ENCODE results near the gene RUFY2. TPM values are rescaled to one million over a fixed set of nuclear protein-coding genes. Genes with fewer than 3 reads are reported as not detected.

Gene RUFY2
- total and polyA plus RNA-seq, 4 experiments from 2014 or later: 2.0 to 24.9 (median 15.9) TPM

DNA sequence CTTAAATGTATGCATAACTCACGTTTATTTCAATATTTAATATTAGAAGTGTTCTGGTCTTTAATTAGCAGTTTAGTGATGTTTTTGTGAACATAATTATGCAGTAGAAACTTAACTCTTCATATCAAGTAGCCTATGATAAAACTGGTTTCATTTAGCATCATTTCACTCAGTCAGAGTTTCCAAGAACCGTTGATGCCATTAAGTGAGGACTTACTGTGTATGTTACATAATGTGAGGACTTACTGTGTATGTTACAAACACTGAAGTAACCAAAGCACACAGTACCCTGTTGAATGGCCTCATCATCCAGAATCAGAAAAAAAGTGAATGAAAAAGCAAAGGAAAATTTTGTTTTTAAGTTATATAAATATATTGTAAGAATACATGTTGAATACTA, 41.5 kb downstream of the RUFY2 start:
- peaks cover 25 to 39% of the 10 kb centered on the region in 2 donors for H3K36me3 Mint-ChIP-seq
- peaks cover 12% of the 10 kb centered on the region for H3K36me3 ChIP-seq (ENCODE audit: insufficient read depth, low read length)
- peaks cover 0 to 3% (median 2%) of the 10 kb centered on the region in 8 donors for H3K9me3 Mint-ChIP-seq
- no peaks in the 10 kb centered on the region for H3K9me3 ChIP-seq (ENCODE audit: control insufficient read depth in 1 of 2, low read length in 2 of 2)
- H3K4me1 ChIP-seq (ENCODE audit: insufficient read depth, low read length): no peaks in the 10 kb centered on the region
- H3K27me3 Mint-ChIP-seq: no peaks in the 10 kb centered on the region
- H3K27me3 ChIP-seq (ENCODE audit: insufficient read depth, low read length): no peaks in the 10 kb centered on the region
- DNase-seq: no peak
- no peak overlapping the region for H3K27ac ChIP-seq (ENCODE audit: low read depth, low read length)
- POLR2A ChIA-PET (ENCODE audit: partially characterized antibody): no interaction called here
- peaks cover 0 to 2% (median 0%) of the 10 kb centered on the region in 4 donors for H3K4me1 Mint-ChIP-seq
- no peak overlapping the region for H3K4me3 Mint-ChIP-seq
- H3K27ac Mint-ChIP-seq: no peak overlapping the region
- intact Hi-C loops (cut with micrococcal nuclease): no loop called here
- H3K4me3 ChIP-seq (ENCODE audit: low read length in 2 of 2): no peak overlapping the region
- CTCF ChIA-PET (ENCODE audit: partially characterized antibody): no interaction called here

- Histone ChIP-seq H3K27me3 (ENCODE audit: insufficient read depth, low read length) (no peaks in the 10 kb centered on the region), H3K36me3 (ENCODE audit: insufficient read depth, low read length) (peaks cover 12% of the 10 kb centered on the region), H3K4me1 (ENCODE audit: insufficient read depth, low read length) (no peaks in the 10 kb centered on the region), H3K27ac (ENCODE audit: low read depth, low read length) (no peak overlapping the region), H3K4me3 (ENCODE audit: low read length in 2 of 2) (no peak overlapping the region), H3K9me3 (ENCODE audit: control insufficient read depth in 1 of 2, low read length in 2 of 2) (no peaks in the 10 kb centered on the region)
- intact Hi-C loops (cut with micrococcal nuclease): no loop called here
- peaks cover 19 to 36% of the 10 kb centered on the region in 2 donors for H3K36me3 Mint-ChIP-seq
- H3K27me3 Mint-ChIP-seq: no peaks in the 10 kb centered on the region
- no peaks in the 10 kb centered on the region for H3K4me1 Mint-ChIP-seq
- no peak overlapping the region for H3K4me3 Mint-ChIP-seq
- ChIA-PET POLR2A (ENCODE audit: partially characterized antibody) (no interaction called here), CTCF (ENCODE audit: partially characterized antibody) (interaction anchor here (0.5 to 2.5 kb wide), 3 partner anchors 12 to 17 kb away, joined by 3 to 15 read pairs (median 6); no protein-coding TSS in a partner anchor)
- no peak for DNase-seq
- H3K27ac Mint-ChIP-seq: peak overlapping the region in 2 of 7 donors; percentile 27 to 57
- no peaks in the 10 kb centered on the region for H3K9me3 Mint-ChIP-seq
These were observed 42.8 kb downstream of the RUFY2 start for GRCh38 chr10:68364101-68364886.

DNA sequence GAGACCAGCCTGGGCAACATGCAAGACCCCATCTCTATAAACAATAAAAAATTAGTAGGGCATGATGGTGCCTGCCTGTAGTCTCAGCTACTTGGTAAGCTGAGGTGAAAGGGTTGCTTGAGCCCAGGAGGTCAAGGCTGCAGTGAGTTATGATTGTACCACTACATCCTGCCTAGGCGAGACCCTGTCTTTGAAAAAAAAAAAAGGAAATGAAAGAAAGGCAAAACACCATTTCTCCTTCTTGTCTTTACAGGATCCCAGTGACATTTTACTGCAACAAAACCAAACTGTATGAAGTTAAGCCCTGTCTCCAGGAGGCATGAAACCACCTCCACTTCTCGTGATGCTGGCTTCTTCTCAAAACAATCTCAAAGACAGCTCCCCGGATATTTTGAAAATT, 44.5 kb downstream of the RUFY2 start:
- Mint-ChIP-seq H3K4me3 (no peak overlapping the region), H3K36me3 (peaks cover 19 to 39% of the 10 kb centered on the region in 2 donors), H3K4me1 (no peaks in the 10 kb centered on the region), H3K9me3 (no peaks in the 10 kb centered on the region), H3K27ac (peak overlapping the region in 1 of 7 donors; percentile 18), H3K27me3 (no peaks in the 10 kb centered on the region)
- Histone ChIP-seq H3K4me1 (ENCODE audit: insufficient read depth, low read length) (no peaks in the 10 kb centered on the region), H3K27ac (ENCODE audit: low read depth, low read length) (no peak overlapping the region), H3K36me3 (ENCODE audit: insufficient read depth, low read length) (peaks cover 12% of the 10 kb centered on the region), H3K27me3 (ENCODE audit: insufficient read depth, low read length) (no peaks in the 10 kb centered on the region), H3K4me3 (ENCODE audit: low read length in 2 of 2) (no peak overlapping the region), H3K9me3 (ENCODE audit: control insufficient read depth in 1 of 2, low read length in 2 of 2) (no peaks in the 10 kb centered on the region)
- ChIA-PET CTCF (ENCODE audit: partially characterized antibody) (interaction anchor here (1.5 to 2.5 kb wide), 3 partner anchors 11 to 15 kb away, joined by 3 to 15 read pairs (median 6); no protein-coding TSS in a partner anchor), POLR2A (ENCODE audit: partially characterized antibody) (no interaction called here)
- intact Hi-C loops (cut with micrococcal nuclease): no loop called here
- DNase-seq: no peak

DNA sequence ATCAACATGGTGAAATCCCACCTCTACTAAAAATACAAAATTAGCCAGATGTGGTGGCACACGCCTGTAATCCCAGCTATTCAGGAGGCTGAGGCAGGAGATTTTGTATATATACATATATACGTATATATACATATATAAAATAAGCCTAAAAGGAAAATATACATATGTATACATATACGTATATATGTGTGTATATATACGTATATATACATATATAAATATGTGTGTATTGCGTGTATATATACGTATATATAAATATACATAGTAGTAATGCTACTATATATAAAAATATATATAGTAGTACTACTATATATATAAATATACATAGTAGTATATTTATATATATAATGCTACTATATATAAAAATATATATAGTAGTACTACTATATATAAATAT, 47.9 kb downstream of the RUFY2 start:
- Histone ChIP-seq H3K4me3 (ENCODE audit: low read length in 2 of 2) (no peak overlapping the region), H3K4me1 (ENCODE audit: insufficient read depth, low read length) (no peaks in the 10 kb centered on the region), H3K36me3 (ENCODE audit: insufficient read depth, low read length) (peaks cover 20% of the 10 kb centered on the region), H3K27me3 (ENCODE audit: insufficient read depth, low read length) (no peaks in the 10 kb centered on the region), H3K9me3 (ENCODE audit: control insufficient read depth in 1 of 2, low read length in 2 of 2) (no peaks in the 10 kb centered on the region), H3K27ac (ENCODE audit: low read depth, low read length) (no peak overlapping the region)
- intact Hi-C loops (cut with micrococcal nuclease): no loop called here
- Mint-ChIP-seq H3K27ac (no peak overlapping the region), H3K36me3 (peaks cover 22 to 34% of the 10 kb centered on the region in 2 donors), H3K4me3 (no peak overlapping the region), H3K27me3 (no peaks in the 10 kb centered on the region), H3K4me1 (no peaks in the 10 kb centered on the region), H3K9me3 (no peaks in the 10 kb centered on the region)
- POLR2A ChIA-PET (ENCODE audit: partially characterized antibody): interaction anchor here (0.8 kb wide), 1 partner anchor 26 kb away, joined by 3 read pairs; the partner anchor contains the start of gene PBLD
- CTCF ChIA-PET (ENCODE audit: partially characterized antibody): interaction anchor here (1.0 kb wide), 1 partner anchor 56 kb away, joined by 3 read pairs; no protein-coding TSS in a partner anchor
- no peak for DNase-seq

GRCh38 chr10:68353537-68353936, 53.5 kb downstream of the RUFY2 start:
- H3K36me3 ChIP-seq (ENCODE audit: insufficient read depth, low read length): peaks cover 8% of the 10 kb centered on the region
- H3K4me1 ChIP-seq (ENCODE audit: insufficient read depth, low read length): no peaks in the 10 kb centered on the region
- no peak overlapping the region for H3K4me3 ChIP-seq (ENCODE audit: low read length in 2 of 2)
- H3K27ac Mint-ChIP-seq: no peak overlapping the region
- DNase-seq: no peak
- peaks cover 0 to 3% (median 2%) of the 10 kb centered on the region in 4 donors for H3K4me1 Mint-ChIP-seq
- no peaks in the 10 kb centered on the region for H3K27me3 ChIP-seq (ENCODE audit: insufficient read depth, low read length)
- H3K27ac ChIP-seq (ENCODE audit: low read depth, low read length): no peak overlapping the region
- ChIA-PET CTCF (ENCODE audit: partially characterized antibody) (interaction anchor here (1.1 kb wide), 1 partner anchor 141 kb away, joined by 3 read pairs; no protein-coding TSS in a partner anchor), POLR2A (ENCODE audit: partially characterized antibody) (no interaction called here)
- no peaks in the 10 kb centered on the region for H3K27me3 Mint-ChIP-seq
- no peaks in the 10 kb centered on the region for H3K9me3 Mint-ChIP-seq
- H3K36me3 Mint-ChIP-seq: peaks cover 14 to 30% of the 10 kb centered on the region in 2 donors
- H3K9me3 ChIP-seq (ENCODE audit: control insufficient read depth in 1 of 2, low read length in 2 of 2): no peaks in the 10 kb centered on the region
- H3K4me3 Mint-ChIP-seq: no peak overlapping the region
- intact Hi-C loops (cut with micrococcal nuclease): no loop called here

DNA sequence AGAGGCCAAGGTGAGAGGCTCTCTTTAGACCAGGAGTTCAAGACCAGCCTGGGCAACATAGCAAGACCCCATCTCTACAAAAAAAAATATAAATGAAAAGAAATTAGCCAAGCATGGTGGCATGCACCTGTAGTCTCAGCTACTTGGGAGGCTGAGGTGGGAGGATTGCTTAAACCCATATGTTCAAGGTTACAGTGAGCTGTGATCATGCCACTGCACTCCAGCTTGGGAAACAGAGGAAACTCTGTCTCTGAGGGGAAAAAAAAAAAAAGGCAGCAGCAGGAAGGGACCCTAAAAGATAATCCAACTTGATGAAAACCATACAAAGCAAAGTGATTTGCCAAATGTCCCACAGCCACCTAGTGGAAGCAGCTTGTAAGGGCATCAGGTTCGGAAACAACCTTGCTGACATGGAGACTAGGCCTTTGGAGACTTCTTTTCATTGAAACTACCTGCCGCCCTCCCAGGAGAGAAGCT, 58.8 kb downstream of the RUFY2 start:
- Histone ChIP-seq H3K4me3 (ENCODE audit: low read length in 2 of 2) (no peak overlapping the region), H3K36me3 (ENCODE audit: insufficient read depth, low read length) (peaks cover 16% of the 10 kb centered on the region), H3K9me3 (ENCODE audit: control insufficient read depth in 1 of 2, low read length in 2 of 2) (no peaks in the 10 kb centered on the region), H3K27me3 (ENCODE audit: insufficient read depth, low read length) (no peaks in the 10 kb centered on the region), H3K4me1 (ENCODE audit: insufficient read depth, low read length) (no peaks in the 10 kb centered on the region), H3K27ac (ENCODE audit: low read depth, low read length) (no peak overlapping the region)
- H3K4me3 Mint-ChIP-seq: no peak overlapping the region
- no peaks in the 10 kb centered on the region for H3K9me3 Mint-ChIP-seq
- H3K27me3 Mint-ChIP-seq: no peaks in the 10 kb centered on the region
- POLR2A ChIA-PET (ENCODE audit: partially characterized antibody): interaction anchor here (0.8 to 6.7 kb wide), 4 partner anchors 9 to 427 kb away, joined by 3 to 62 read pairs (median 4); partner anchors contain the start of genes HNRNPH3 and PBLD
- peaks cover 2 to 8% (median 5%) of the 10 kb centered on the region in 4 donors for H3K4me1 Mint-ChIP-seq
- intact Hi-C loops (cut with micrococcal nuclease): loop anchor here (1.0 kb wide), 2 partner anchors 10 to 136 kb away; no protein-coding TSS in a partner anchor
- peak overlapping the region; percentile 4 to 85 (median 79) for H3K27ac Mint-ChIP-seq
- CTCF ChIA-PET (ENCODE audit: partially characterized antibody): interaction anchor here (0.6 to 4.0 kb wide), 27 partner anchors 9 to 870 kb away, joined by 3 to 41 read pairs (median 4); partner anchors contain the start of genes ATOH7, HNRNPH3 and PBLD
- DNase-seq: peak; percentile 42 to 58 (median 49)
- peaks cover 15 to 45% of the 10 kb centered on the region in 2 donors for H3K36me3 Mint-ChIP-seq

GRCh38 chr10:68346774-68347173, 60.3 kb downstream of the RUFY2 start:
- Histone ChIP-seq H3K4me1 (ENCODE audit: insufficient read depth, low read length) (no peaks in the 10 kb centered on the region), H3K9me3 (ENCODE audit: control insufficient read depth in 1 of 2, low read length in 2 of 2) (no peaks in the 10 kb centered on the region), H3K4me3 (ENCODE audit: low read length in 2 of 2) (no peak overlapping the region), H3K36me3 (ENCODE audit: insufficient read depth, low read length) (peaks cover 24% of the 10 kb centered on the region), H3K27me3 (ENCODE audit: insufficient read depth, low read length) (no peaks in the 10 kb centered on the region), H3K27ac (ENCODE audit: low read depth, low read length) (no peak overlapping the region)
- H3K9me3 Mint-ChIP-seq: no peaks in the 10 kb centered on the region
- POLR2A ChIA-PET (ENCODE audit: partially characterized antibody): interaction anchor here (6.7 kb wide), 1 partner anchor 13 kb away, joined by 62 read pairs; the partner anchor contains the start of genes HNRNPH3 and PBLD
- H3K27me3 Mint-ChIP-seq: no peaks in the 10 kb centered on the region
- intact Hi-C loops (cut with micrococcal nuclease): no loop called here
- no peak for DNase-seq
- H3K27ac Mint-ChIP-seq: peak overlapping the region in 5 of 7 donors; percentile 53 to 70 (median 64)
- peaks cover 5 to 9% (median 6%) of the 10 kb centered on the region in 4 donors for H3K4me1 Mint-ChIP-seq
- CTCF ChIA-PET (ENCODE audit: partially characterized antibody): interaction anchor here (0.7 to 4.0 kb wide), 6 partner anchors 13 to 558 kb away, joined by 3 to 41 read pairs (median 12); partner anchors contain the start of genes HNRNPH3 and PBLD
- no peak overlapping the region for H3K4me3 Mint-ChIP-seq
- peaks cover 25 to 45% of the 10 kb centered on the region in 2 donors for H3K36me3 Mint-ChIP-seq
